Measurements from ENCODE around the gene SPTB.

The SPTB gene

GRCh38 chr14:64766430-64767151 is 113.1 kb downstream of the SPTB start:
- H3K4me3 ChIP-seq (ENCODE audit: low read depth, low read length): no peak overlapping the region
- TF ChIP-seq CTCF (IDR thresholded peaks at IDR 0.05; ENCODE audit: low read depth, low read length, missing control alignments): no peak
- no peak for DNase-seq (ENCODE audit: low read depth)

GRCh38 chr14:64765740-64766302 is 113.9 kb downstream of the SPTB start:
- H3K4me3 ChIP-seq (ENCODE audit: low read depth, low read length): no peak overlapping the region
- no peak for TF ChIP-seq CTCF (IDR thresholded peaks at IDR 0.05; ENCODE audit: low read depth, low read length, missing control alignments)
- DNase-seq (ENCODE audit: low read depth): no peak

DNA sequence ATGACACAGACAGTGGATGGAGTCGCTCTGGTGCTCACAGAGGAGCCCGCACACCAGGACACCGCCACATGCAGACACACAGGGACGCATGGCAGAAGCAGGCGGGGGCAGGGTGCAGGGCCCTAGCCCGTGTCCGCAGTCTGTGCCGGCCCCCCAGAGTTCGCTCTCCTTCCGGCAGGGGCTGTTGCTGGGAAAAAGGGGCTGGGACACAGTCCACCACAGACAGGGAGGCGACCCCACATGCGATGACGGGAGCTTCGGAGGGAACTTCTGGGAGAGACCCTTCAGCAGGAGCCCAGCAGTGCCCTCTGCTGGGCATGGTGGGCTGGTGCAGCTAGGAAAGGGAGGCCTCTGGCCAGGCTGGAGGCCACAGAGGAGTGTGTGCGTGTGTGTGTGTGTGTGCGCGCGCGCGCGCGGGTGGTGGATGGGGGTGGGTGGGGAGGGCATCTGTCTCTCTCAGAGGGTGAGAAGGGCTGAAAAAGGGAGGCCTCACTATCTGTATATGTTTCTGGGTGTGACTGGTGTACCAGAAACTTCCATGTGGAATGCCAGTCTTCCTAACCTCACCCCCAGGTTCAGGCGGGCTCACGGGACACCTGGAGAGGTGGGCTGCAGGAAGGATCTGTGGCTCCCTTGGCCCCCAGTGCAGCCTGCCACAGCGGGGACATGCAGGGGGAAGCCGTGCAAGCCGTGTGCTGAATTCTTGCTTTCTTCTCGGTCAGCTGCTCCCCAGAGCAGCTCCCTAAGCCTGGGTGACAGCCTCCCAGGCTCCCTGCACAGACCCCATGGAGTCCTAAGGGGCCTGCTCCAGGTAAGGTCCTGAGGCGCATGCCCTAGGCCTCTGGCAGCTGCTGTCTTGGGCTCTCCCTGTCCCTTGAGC is 114.8 kb downstream of the SPTB start:
- DNase-seq (ENCODE audit: low read depth): peak; percentile 7
- no peak overlapping the region for H3K4me3 ChIP-seq (ENCODE audit: low read depth, low read length)
- TF ChIP-seq CTCF (IDR thresholded peaks at IDR 0.05; ENCODE audit: low read depth, low read length, missing control alignments): peak; percentile 96

DNA sequence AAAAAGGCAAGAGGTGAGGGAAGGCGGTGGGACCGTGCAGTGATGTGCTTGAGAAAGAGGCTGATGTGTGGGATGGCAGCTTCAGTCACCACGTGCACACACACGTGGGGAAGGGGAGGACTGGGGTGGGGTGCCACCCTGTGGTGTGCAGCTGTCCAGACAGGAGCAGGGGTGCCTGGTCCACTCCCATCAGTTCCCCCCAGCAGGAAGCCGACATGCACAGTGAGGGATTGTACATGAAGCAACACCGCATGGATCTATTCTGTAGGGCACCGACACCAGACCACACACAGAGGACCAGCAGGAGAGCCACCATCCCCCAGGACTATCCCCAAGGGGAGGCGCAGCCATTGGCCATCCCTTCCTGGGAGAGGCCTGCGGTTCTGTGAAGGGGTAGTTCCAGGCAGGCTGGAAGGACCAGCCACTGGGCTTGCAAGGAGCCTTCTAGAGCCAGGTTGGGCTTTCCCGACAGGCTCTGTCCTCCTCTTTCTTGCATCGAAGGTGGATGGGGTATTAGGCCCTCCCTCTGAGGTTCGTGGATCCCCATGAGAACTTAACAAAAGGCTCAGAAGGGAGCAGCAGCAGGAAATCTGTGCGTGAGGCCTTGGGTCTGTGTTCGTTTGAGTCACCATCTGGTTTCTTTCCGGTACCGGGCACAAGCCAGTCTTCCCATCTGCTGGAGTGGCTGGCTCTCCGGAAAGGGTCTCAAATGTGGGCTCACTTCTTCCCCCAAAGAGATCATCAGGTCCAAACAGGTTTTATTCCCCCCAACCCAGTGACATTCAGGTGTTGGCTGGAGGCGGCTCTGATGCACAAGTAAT is 115.7 kb downstream of the SPTB start:
- no peak overlapping the region for H3K4me3 ChIP-seq (ENCODE audit: low read depth, low read length)
- no peak for TF ChIP-seq CTCF (IDR thresholded peaks at IDR 0.05; ENCODE audit: low read depth, low read length, missing control alignments)
- no peak for DNase-seq (ENCODE audit: low read depth)

- TF ChIP-seq CTCF (IDR thresholded peaks at IDR 0.05; ENCODE audit: low read depth, low read length, missing control alignments): no peak
- no peak for DNase-seq (ENCODE audit: low read depth)
- no peak overlapping the region for H3K4me3 ChIP-seq (ENCODE audit: low read depth, low read length)
Measured at GRCh38 chr14:64763085-64763782, 116.5 kb downstream of the SPTB start.
